Measurements from ENCODE around the gene AP5M1. TPM values are rescaled to one million over a fixed set of nuclear protein-coding genes. Genes with fewer than 3 reads are reported as not detected.

The AP5M1 gene
- total and polyA plus RNA-seq, 10 of the 15 experiments (the other 5 are each of a cell fraction or from before 2014, with no cell fraction given) = 23.9 to 66.0 (median 38.4) TPM

DNA sequence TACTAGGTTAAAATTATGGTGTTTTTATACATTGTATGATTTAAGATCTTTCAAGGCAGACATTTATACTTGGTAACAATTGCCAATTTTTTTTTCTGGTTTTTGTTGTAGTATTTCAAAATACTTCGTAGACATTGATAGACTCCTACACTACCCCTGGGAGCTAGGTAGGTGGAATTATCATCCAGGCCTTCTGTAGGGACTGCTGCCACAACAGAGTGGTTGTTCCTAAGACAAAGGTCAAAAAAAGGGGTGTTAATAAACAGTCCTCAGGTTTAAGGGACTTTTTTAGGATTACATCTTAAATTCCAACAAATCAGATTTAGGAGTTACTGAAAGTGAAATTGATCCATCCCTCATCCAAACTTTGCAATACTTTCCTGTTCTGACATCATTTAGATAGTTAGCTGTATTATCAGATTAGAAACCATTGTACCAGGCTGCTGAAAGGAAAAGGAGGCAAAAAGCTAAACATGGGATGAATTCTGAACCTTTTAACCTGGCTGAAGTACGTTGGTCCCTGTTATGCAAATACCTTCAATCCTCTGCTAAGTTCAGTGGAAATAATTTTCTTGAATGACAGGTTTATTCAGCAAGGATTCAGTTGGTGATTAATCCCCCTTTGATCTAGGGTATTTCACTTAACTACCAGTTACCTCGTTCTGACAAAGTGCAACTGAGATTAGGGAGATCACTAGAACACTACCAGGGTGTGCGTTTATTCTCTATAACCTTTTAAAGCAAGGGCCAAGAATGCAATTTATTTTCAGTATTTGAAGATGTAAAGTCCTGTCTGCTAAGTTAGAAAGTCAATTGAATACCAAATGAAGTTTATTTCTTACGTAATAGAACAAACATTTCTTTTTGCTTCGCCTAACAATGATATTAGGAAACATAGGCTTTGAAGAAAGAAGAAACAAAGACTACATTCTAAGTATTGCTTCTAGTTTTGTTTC, 23.2 kb downstream of the AP5M1 start:
- FAIRE-seq (peak; percentile 78), ATAC-seq (no peak), DNase-seq (ENCODE audit: low read depth, low spot score) (no peak)
- Histone ChIP-seq H3K36me3 (ENCODE audit: control insufficient read depth in 2 of 2, insufficient read depth in 2 of 2, low read length in 1 of 2) (peaks cover 0 to 5% of the 10 kb centered on the region in 2 experiments; a peak in 3 of 4 replicates), H3K4me2 (ENCODE audit: control insufficient read depth, insufficient read depth) (no peak overlapping the region), H3K27me3 (replicated peaks in 1 of 2; ENCODE audit: control insufficient read depth in 2 of 2, insufficient read depth in 2 of 2, low read length in 1 of 2) (no peaks in the 10 kb centered on the region), H3K9ac (ENCODE audit: control insufficient read depth, insufficient read depth, low read length) (no peak overlapping the region), H4K20me1 (ENCODE audit: control insufficient read depth, insufficient read depth) (no peaks in the 10 kb centered on the region), H3K79me2 (ENCODE audit: control insufficient read depth, insufficient read depth, low read length) (no peaks in the 10 kb centered on the region), H3K9me3 (replicated peaks; ENCODE audit: control insufficient read depth, insufficient read depth, low read length) (no peaks in the 10 kb centered on the region), H3K4me3 (no peak overlapping the region), H3K27ac (ENCODE audit: control insufficient read depth, insufficient read depth) (no peak overlapping the region), H3K4me1 (ENCODE audit: control insufficient read depth, insufficient read depth, low read length) (no peaks in the 10 kb centered on the region), H2AFZ (ENCODE audit: control insufficient read depth, low read depth, low read length) (no peak overlapping the region)
- in situ Hi-C loops (cut with MboI) = no loop called here
- ChIA-PET CTCF (no interaction called here), SMC1A (ENCODE audit: uncharacterized antibody, unreplicated experiment) (interaction anchor here (0.9 kb wide), 1 partner anchor 25 kb away, joined by 3 read pairs; no protein-coding TSS in a partner anchor), RAD21 (ENCODE audit: unreplicated experiment) (no interaction called here), POLR2A (no interaction called here)
- BruUV-seq (replicated peaks) = no TSS peak
- WGBS (ENCODE audit: insufficient coverage, insufficient replicate concordance, low lambda C conversion rate, missing lambda C conversion rate) = 78% methylated on average over 6 of the region's 6 CpGs
- no peak for TF ChIP-seq PRDM15 (CRISPR knock-in tag; IDR thresholded peaks at IDR 0.05)
- no peak for TF ChIP-seq IRF4 (IDR thresholded peaks at IDR 0.05; ENCODE audit: low read depth, low read length)
- no peak for TF ChIP-seq BCLAF1 (IDR thresholded peaks at IDR 0.05)
- no peak for TF ChIP-seq CREB1 (IDR thresholded peaks at IDR 0.05; ENCODE audit: low read depth)
- no peak for TF ChIP-seq RB1 (IDR thresholded peaks at IDR 0.05; ENCODE audit: borderline replicate concordance)
- intact Hi-C loops (cut with micrococcal nuclease; ENCODE audit: unreplicated experiment) = loop anchor here (5.0 kb wide), 2 partner anchors 65 to 90 kb away; no protein-coding TSS in a partner anchor
